ENCODE results near the gene CAV2. TPM values are rescaled to one million over a fixed set of nuclear protein-coding genes. Genes with fewer than 3 reads are reported as not detected.

CAV2 gene
- total RNA-seq, 1 donor from 2014 or later: 94.1 TPM

- H3K4me3 ChIP-seq (ENCODE audit: low read depth, low read length): no peak overlapping the region
- DNase-seq (ENCODE audit: low read depth): no peak
- TF ChIP-seq CTCF (conservative IDR thresholded peaks at IDR 0.05; ENCODE audit: low read depth, low read length): no peak
Measured at GRCh38 chr7:116502201-116503096, 2.9 kb downstream of the CAV2 start.

DNA sequence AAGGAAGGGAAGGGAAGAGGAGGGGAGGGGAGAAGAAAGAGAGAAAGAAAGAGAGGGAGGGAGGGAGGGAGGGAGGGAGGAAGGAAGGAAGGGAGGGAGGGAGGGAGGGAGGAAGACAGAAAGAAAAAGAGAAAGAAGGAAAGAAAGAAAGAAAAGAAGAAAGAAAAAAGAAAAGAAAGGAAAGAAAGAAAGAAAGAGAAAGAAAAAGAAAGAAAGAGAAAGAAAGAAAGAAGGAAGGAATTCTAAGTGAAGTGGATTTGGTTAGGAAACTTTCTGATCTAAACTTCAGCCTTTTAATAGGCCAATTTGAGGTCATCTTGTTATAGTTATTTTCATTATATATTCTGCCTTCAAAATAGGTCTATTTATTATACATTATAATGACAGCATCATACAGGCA is 4.3 kb downstream of the CAV2 start:
- no peak for TF ChIP-seq CTCF (conservative IDR thresholded peaks at IDR 0.05; ENCODE audit: low read depth, low read length)
- no peak for DNase-seq (ENCODE audit: low read depth)
- H3K4me3 ChIP-seq (ENCODE audit: low read depth, low read length): no peak overlapping the region

DNA sequence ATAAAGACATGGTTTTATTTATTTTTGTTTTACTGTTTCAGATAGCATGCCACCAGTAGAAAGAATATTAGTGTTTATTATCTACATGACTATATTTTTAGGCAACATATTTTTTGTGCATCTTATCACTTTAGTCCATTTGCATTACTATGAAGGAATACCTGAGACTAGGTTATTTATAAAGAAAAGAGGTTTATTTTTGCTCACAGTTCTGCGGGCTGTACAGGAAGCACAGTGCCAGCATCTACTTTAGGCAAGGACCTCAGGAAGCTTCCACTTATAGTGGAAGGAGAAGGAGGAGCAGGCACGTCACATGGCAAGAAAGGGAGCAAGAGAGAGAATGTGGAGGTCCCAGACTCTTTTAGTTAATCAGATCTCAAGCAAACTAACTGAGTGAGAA is 5.7 kb downstream of the CAV2 start:
- no peak for TF ChIP-seq CTCF (conservative IDR thresholded peaks at IDR 0.05; ENCODE audit: low read depth, low read length)
- H3K4me3 ChIP-seq (ENCODE audit: low read depth, low read length): no peak overlapping the region
- no peak for DNase-seq (ENCODE audit: low read depth)

GRCh38 chr7:116505823-116506222 is 6.3 kb downstream of the CAV2 start:
- no peak for DNase-seq (ENCODE audit: low read depth)
- TF ChIP-seq CTCF (conservative IDR thresholded peaks at IDR 0.05; ENCODE audit: low read depth, low read length): no peak
- no peak overlapping the region for H3K4me3 ChIP-seq (ENCODE audit: low read depth, low read length)

DNA sequence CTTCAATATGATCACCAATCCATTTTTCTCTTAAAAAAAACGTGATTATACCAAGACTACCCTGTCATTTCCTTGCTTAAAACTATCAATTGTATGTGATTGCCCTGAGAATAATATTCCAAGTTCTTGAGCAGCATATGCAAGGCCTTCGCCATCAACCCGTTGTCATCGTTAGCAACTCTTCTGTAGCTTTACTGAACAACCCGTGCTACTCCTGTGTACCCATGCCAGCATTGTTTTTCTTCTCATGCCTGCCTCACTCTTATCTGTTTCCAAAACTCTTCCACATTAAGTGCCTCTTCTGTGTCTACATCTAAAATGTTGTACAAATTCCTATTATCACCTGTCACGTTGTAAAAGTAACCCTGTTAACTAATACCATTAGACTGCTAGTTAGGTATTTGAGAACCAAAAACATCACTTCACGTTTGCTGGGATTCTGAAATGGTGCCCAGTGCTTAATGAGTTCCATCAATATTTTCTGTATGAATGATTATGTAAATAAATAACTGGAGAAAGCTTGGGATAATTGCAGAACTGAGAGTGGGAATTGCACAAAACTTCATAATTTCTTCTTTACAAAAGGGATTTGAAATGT is 10.5 kb downstream of the CAV2 start:
- no peak for TF ChIP-seq CTCF (conservative IDR thresholded peaks at IDR 0.05; ENCODE audit: low read depth, low read length)
- no peak overlapping the region for H3K4me3 ChIP-seq (ENCODE audit: low read depth, low read length)
- no peak for DNase-seq (ENCODE audit: low read depth)

GRCh38 chr7:116510795-116511194 is 11.3 kb downstream of the CAV2 start:
- TF ChIP-seq CTCF (conservative IDR thresholded peaks at IDR 0.05; ENCODE audit: low read depth, low read length): no peak
- DNase-seq (ENCODE audit: low read depth): no peak
- H3K4me3 ChIP-seq (ENCODE audit: low read depth, low read length): no peak overlapping the region

Data from epithelial cell of proximal tubule (primary cell).